ENCODE results near the gene MTR.

Gene MTR

DNA sequence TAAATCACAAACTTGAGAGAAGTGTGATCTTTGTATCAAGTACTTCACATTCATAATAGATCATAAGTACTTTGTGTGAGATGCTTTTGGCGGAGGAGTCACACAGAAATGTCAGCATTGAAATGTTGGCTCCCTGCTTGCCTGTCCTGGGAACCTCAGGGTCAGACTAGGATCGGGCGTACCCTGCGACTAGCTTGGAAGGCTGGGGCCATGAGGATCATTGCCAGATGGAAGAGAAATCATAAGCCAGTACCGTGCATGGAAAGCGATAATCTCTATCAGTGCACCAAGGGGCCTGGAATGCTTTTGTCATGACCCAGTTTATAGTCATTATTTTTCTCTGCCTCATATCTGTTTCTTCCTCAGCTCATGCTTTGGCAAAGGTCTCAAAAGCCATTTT is 35.5 kb downstream of the MTR start:
- Histone ChIP-seq H3K9me3 (ENCODE audit: severe bottlenecking) (no peaks in the 10 kb centered on the region), H3K27me3 (ENCODE audit: insufficient read depth, low read depth, severe bottlenecking) (no peaks in the 10 kb centered on the region), H3K4me3 (ENCODE audit: low read depth, low read length) (no peak overlapping the region), H3K36me3 (peaks cover 68% of the 10 kb centered on the region), H3K27ac (peak overlapping the region; percentile 45)
- DNase-seq: peak; percentile 75
- TF ChIP-seq, protein P1, sequence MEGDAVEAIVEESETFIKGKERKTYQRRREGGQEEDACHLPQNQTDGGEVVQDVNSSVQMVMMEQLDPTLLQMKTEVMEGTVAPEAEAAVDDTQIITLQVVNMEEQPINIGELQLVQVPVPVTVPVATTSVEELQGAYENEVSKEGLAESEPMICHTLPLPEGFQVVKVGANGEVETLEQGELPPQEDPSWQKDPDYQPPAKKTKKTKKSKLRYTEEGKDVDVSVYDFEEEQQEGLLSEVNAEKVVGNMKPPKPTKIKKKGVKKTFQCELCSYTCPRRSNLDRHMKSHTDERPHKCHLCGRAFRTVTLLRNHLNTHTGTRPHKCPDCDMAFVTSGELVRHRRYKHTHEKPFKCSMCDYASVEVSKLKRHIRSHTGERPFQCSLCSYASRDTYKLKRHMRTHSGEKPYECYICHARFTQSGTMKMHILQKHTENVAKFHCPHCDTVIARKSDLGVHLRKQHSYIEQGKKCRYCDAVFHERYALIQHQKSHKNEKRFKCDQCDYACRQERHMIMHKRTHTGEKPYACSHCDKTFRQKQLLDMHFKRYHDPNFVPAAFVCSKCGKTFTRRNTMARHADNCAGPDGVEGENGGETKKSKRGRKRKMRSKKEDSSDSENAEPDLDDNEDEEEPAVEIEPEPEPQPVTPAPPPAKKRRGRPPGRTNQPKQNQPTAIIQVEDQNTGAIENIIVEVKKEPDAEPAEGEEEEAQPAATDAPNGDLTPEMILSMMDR (IDR thresholded peaks at IDR 0.05; ENCODE audit: low read depth, low read length): no peak

DNA sequence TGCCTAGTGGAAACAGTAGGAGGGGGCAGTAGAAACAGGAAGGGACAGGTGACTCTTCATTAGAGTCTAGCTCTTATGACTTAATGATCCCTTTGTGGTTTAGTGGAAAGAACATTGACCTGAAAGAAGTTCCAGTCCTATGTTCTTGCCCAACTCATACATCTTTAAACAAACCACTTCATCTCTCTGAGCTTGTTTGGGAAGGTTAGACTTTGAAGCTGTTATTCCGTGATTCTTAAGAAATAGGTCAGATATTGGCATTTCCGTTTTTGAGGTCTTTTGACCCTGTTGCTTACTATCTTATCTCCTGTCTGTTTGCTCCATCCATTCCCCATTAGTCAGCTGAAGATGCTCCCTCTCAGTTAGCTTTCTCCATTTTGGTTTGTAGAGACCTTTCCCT is 38.5 kb downstream of the MTR start:
- H3K27me3 ChIP-seq (ENCODE audit: insufficient read depth, low read depth, severe bottlenecking): no peaks in the 10 kb centered on the region
- TF ChIP-seq, protein P1 (IDR thresholded peaks at IDR 0.05; ENCODE audit: low read depth, low read length): no peak
- DNase-seq: no peak
- H3K36me3 ChIP-seq: peaks cover 65% of the 10 kb centered on the region
- H3K9me3 ChIP-seq (ENCODE audit: severe bottlenecking): no peaks in the 10 kb centered on the region
- no peak overlapping the region for H3K4me3 ChIP-seq (ENCODE audit: low read depth, low read length)
- H3K27ac ChIP-seq: no peak overlapping the region

DNA sequence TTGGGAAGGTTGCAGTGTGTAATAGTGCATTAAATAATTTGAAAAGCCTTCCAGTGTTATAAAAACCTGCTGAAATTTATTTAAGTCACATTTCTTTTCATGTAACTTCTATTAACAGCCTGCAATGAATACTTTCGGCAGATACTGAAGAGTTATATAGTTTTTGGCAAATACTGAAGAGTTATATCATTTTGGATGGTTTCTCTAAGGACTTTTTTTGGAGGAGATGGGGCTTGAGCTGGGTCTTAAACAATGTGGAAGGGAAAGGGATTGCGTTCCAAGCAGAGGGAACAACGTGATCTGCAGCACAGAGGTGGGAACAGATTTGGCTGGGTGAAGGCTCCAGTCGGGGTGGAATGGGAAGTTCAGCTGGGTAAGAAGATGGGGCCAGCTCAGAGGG is 39.8 kb downstream of the MTR start:
- no peaks in the 10 kb centered on the region for H3K27me3 ChIP-seq (ENCODE audit: insufficient read depth, low read depth, severe bottlenecking)
- TF ChIP-seq, protein P1 (IDR thresholded peaks at IDR 0.05; ENCODE audit: low read depth, low read length): no peak
- H3K4me3 ChIP-seq (ENCODE audit: low read depth, low read length): no peak overlapping the region
- DNase-seq: no peak
- H3K9me3 ChIP-seq (ENCODE audit: severe bottlenecking): no peaks in the 10 kb centered on the region
- H3K36me3 ChIP-seq: peaks cover 67% of the 10 kb centered on the region
- peak overlapping the region; percentile 54 for H3K27ac ChIP-seq

DNA sequence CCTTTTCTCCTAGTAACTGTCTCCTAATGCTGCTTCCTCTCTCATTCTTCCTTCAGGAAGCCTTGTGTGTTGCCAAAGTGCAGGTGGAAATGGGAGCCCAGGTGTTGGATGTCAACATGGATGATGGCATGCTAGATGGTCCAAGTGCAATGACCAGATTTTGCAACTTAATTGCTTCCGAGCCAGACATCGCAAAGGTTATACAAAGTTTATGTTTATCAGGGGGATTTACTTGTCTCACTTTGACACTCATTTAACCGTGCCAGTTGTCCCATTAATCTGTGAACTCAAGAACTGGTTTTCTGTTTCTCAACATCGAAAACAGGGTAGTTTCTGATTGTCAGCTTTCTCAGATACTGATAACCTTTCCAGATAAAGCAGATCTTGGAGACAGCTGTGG is 40.4 kb downstream of the MTR start:
- Histone ChIP-seq H3K4me3 (ENCODE audit: low read depth, low read length) (no peak overlapping the region), H3K27me3 (ENCODE audit: insufficient read depth, low read depth, severe bottlenecking) (no peaks in the 10 kb centered on the region), H3K36me3 (peaks cover 67% of the 10 kb centered on the region), H3K9me3 (ENCODE audit: severe bottlenecking) (no peaks in the 10 kb centered on the region), H3K27ac (peak overlapping the region; percentile 73)
- no peak for DNase-seq
- TF ChIP-seq, protein P1 (IDR thresholded peaks at IDR 0.05; ENCODE audit: low read depth, low read length): no peak

DNA sequence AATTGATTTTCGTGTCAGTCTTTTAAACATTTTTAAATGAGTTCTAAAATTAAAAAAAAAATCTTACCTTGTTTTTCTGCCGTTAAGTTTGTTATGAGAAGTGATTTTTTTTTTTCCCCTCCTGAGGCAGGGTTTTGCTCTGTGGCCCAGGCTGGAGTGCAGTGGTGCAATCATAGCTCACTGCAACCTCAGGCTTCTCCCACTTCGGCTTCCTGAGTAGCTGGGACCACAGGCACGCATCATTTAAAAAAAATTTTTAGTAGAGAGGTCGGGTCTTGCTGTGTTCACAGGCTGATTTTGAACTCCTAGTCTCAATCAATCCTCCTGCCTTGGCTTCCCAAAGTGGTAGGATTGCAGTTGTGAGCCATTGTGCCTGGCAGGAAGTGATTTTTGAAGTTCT is 41.1 kb downstream of the MTR start:
- Histone ChIP-seq H3K4me3 (ENCODE audit: low read depth, low read length) (no peak overlapping the region), H3K27me3 (ENCODE audit: insufficient read depth, low read depth, severe bottlenecking) (no peaks in the 10 kb centered on the region), H3K36me3 (peaks cover 68% of the 10 kb centered on the region), H3K9me3 (ENCODE audit: severe bottlenecking) (no peaks in the 10 kb centered on the region), H3K27ac (peak overlapping the region; percentile 73)
- TF ChIP-seq, protein P1 (IDR thresholded peaks at IDR 0.05; ENCODE audit: low read depth, low read length): no peak
- DNase-seq: no peak

DNA sequence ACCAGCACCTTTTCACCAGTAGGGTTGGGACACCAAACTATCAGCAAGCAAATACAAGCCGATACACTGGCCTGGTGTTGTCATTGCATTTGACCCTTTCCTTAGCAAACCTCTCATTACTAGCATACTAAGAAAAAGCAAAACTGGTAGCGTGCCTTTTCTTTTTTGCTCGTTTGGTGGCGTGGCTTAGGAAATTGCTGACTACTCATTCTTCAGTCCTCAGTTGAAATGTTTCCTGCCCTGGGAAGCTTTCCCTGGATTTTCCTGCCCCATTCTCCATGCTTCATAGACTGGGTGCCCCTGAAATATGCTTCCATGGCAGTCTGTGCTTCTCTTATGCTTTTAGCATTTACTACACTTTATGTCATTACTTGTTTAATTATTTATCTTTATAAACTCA is 42.0 kb downstream of the MTR start:
- peaks cover 60% of the 10 kb centered on the region for H3K36me3 ChIP-seq
- TF ChIP-seq, protein P1 (IDR thresholded peaks at IDR 0.05; ENCODE audit: low read depth, low read length): no peak
- no peaks in the 10 kb centered on the region for H3K9me3 ChIP-seq (ENCODE audit: severe bottlenecking)
- no peak for DNase-seq
- H3K4me3 ChIP-seq (ENCODE audit: low read depth, low read length): no peak overlapping the region
- no peaks in the 10 kb centered on the region for H3K27me3 ChIP-seq (ENCODE audit: insufficient read depth, low read depth, severe bottlenecking)
- peak overlapping the region; percentile 45; the same call in 1 of the 2 replicates for H3K27ac ChIP-seq

Measured in WERI-Rb-1 (cell line).